Gastrocnemius medialis (tissue), 4 donors: ENCODE data around the gene PRSS48. TPM values are rescaled to one million over a fixed set of nuclear protein-coding genes. Genes with fewer than 3 reads are reported as not detected.
A peak's percentile ranks its signal among the peaks of the same experiment; 100 is the strongest.

ENCODE experiments used
- ATAC-seq, 2 donors: fragments of 150-250 bp; one replicate each; pipeline ENCODE4 v1.9.1; 2016
- DNase-seq, 2 donors: peaks; one replicate each; pipeline ENCODE4 v3.0.0-alpha.2; 2019
- H3K27ac ChIP-seq, 4 donors: fragments of 200-600 bp; sonication (generic); 1 replicate in 1 of 4; 2 replicates in 3 of 4; pipeline ENCODE4 v1.5.1; 2016 to 2018; ENCODE audit warnings: mild to moderate bottlenecking in 2 of 4, moderate library complexity in 1 of 4
- H3K27me3 ChIP-seq, 3 donors: fragments of 200-600 bp; sonication (generic) in 2 of 3; 1 replicate in 1 of 3; 2 replicates in 2 of 3; pipeline versions ENCODE4 v1.5.1 to v1.6.0; 2016 to 2019; ENCODE audit warnings: mild to moderate bottlenecking in 1 of 3, moderate library complexity in 1 of 3
- H3K36me3 ChIP-seq, 2 donors: fragments of 200-600 bp; sonication (generic) in 1 of 2; one replicate each; pipeline ENCODE4 v1.5.1; 2017 to 2018
- H3K4me1 ChIP-seq, 2 donors: fragments of 200-600 bp; sonication (generic) in 1 of 2; one replicate each; pipeline ENCODE4 v1.5.1; 2016 to 2017; ENCODE audit warnings: mild to moderate bottlenecking in 2 of 2
- H3K4me3 ChIP-seq, 4 donors: fragments of 200-600 bp; sonication (generic) in 3 of 4; 1 replicate in 1 of 4; 2 replicates in 3 of 4; pipeline ENCODE4 v1.5.1; 2016 to 2019; ENCODE audit warnings: mild to moderate bottlenecking in 2 of 4
- H3K9me3 ChIP-seq, 3 donors: fragments of 200-600 bp; sonication (generic) in 2 of 3; 1 replicate in 1 of 3; 2 replicates in 2 of 3; pipeline ENCODE4 v1.5.1; 2016 to 2019
- POLR2A ChIP-seq, 2 donors: fragments of 450-650 bp; IDR thresholded peaks; one replicate each; pipeline ENCODE4 v1.6.1; 2017; ENCODE audit warnings: antibody characterized with exemption in 2 of 2, mild to moderate bottlenecking in 2 of 2, moderate library complexity in 2 of 2
- in situ Hi-C, 4 donors: fragments of 200-750 bp; cut with MboI; loops; one replicate each; pipeline versions ENCODE4 v1.15.0 to v1.8.0; 2017; ENCODE audit warnings: low sequenced_read_pairs in 4 of 4
- intact Hi-C: fragments of 100-400 bp; cut with DNase I; formaldehyde crosslinking; loops from one replicate; pipeline ENCODE4 v1.15.1; 2023; ENCODE audit warnings: low total_unique reads
- total RNA-seq, 4 donors: library from RNA; depleted of rRNA; stranded (reverse); fragments of >200 nt; gene quantifications; one replicate each; pipeline versions ENCODE4 v1.1.0 to v1.2.3, GENCODE V29; 2016
- TF ChIP-seq, protein P1 (sequence below), 5 experiments: fragments of 450-650 bp in 3 of 5; fragments of 200-600 bp in 2 of 5; sonication (generic) in 2 of 5; IDR thresholded peaks in 4 of 5; conservative IDR thresholded peaks in 1 of 5; 1 replicate in 4 of 5; 2 replicates in 1 of 5; pipeline ENCODE4 v1.5.1; 2016 to 2019; ENCODE audit warnings: antibody characterized with exemption in 5 of 5, mild to moderate bottlenecking in 3 of 5, moderate library complexity in 3 of 5

Gene PRSS48
- total RNA-seq, 4 donors from 2014 or later, result not detected

GRCh38 chr4:151313306-151314009, 36.5 kb downstream of the PRSS48 start:
- in situ Hi-C loops (no loop called here), intact Hi-C loops (no loop called here)
- peaks cover 35 to 37% of the 10 kb centered on the region in 2 donors for H3K4me1 ChIP-seq
- H3K9me3 ChIP-seq, result no peaks in the 10 kb centered on the region
- peak overlapping the region in 1 of 4 donors; percentile 81 for H3K27ac ChIP-seq
- H3K27me3 ChIP-seq, result no peaks in the 10 kb centered on the region
- no peak overlapping the region for H3K4me3 ChIP-seq
- no peaks in the 10 kb centered on the region for H3K36me3 ChIP-seq
- TF ChIP-seq POLR2A (IDR thresholded peaks at IDR 0.05), result no peak
- TF ChIP-seq, protein P1, sequence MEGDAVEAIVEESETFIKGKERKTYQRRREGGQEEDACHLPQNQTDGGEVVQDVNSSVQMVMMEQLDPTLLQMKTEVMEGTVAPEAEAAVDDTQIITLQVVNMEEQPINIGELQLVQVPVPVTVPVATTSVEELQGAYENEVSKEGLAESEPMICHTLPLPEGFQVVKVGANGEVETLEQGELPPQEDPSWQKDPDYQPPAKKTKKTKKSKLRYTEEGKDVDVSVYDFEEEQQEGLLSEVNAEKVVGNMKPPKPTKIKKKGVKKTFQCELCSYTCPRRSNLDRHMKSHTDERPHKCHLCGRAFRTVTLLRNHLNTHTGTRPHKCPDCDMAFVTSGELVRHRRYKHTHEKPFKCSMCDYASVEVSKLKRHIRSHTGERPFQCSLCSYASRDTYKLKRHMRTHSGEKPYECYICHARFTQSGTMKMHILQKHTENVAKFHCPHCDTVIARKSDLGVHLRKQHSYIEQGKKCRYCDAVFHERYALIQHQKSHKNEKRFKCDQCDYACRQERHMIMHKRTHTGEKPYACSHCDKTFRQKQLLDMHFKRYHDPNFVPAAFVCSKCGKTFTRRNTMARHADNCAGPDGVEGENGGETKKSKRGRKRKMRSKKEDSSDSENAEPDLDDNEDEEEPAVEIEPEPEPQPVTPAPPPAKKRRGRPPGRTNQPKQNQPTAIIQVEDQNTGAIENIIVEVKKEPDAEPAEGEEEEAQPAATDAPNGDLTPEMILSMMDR (IDR thresholded peaks at IDR 0.05 in 4 of 5, conservative IDR thresholded peaks at IDR 0.05 in 1 of 5), result no peak
- DNase-seq (peak in 1 of 2 donors; percentile 17), ATAC-seq (no peak)

DNA sequence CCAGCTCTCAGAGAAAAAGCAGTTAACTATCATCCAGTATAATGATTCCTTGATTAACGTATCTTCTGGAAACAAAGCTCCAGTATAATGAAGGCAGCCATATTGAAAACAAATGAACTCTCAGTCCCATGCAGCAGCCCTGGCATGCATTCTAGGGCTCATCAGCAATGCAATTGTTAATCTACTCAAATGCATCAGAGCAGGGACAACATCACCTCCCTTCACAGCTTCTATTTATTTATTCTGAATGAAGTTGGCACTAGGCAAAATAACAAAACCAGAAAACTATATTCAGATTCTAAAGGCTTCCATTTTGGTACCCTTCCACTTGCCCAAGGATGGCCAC, 37.0 kb downstream of the PRSS48 start:
- Histone ChIP-seq H3K36me3 (no peaks in the 10 kb centered on the region), H3K27ac (peak overlapping the region in 3 of 4 donors; percentile 68 to 81 (median 73)), H3K9me3 (no peaks in the 10 kb centered on the region), H3K4me1 (peaks cover 35 to 37% of the 10 kb centered on the region in 2 donors), H3K27me3 (no peaks in the 10 kb centered on the region), H3K4me3 (no peak overlapping the region)
- TF ChIP-seq, protein P1 (IDR thresholded peaks at IDR 0.05 in 4 of 5, conservative IDR thresholded peaks at IDR 0.05 in 1 of 5), result no peak
- no peak for TF ChIP-seq POLR2A (IDR thresholded peaks at IDR 0.05)
- intact Hi-C loops, result no loop called here
- in situ Hi-C loops, result no loop called here
- ATAC-seq, result no peak
- DNase-seq, result no peak

GRCh38 chr4:151314479-151314878, 37.5 kb downstream of the PRSS48 start:
- Histone ChIP-seq H3K27me3 (no peaks in the 10 kb centered on the region), H3K4me3 (no peak overlapping the region), H3K27ac (peak overlapping the region; percentile 68 to 81 (median 73)), H3K9me3 (no peaks in the 10 kb centered on the region), H3K4me1 (peaks cover 35 to 37% of the 10 kb centered on the region in 2 donors), H3K36me3 (no peaks in the 10 kb centered on the region)
- ATAC-seq (peak; percentile 4 to 17), DNase-seq (no peak)
- intact Hi-C loops (no loop called here), in situ Hi-C loops (no loop called here)
- TF ChIP-seq POLR2A (IDR thresholded peaks at IDR 0.05), result no peak

DNA sequence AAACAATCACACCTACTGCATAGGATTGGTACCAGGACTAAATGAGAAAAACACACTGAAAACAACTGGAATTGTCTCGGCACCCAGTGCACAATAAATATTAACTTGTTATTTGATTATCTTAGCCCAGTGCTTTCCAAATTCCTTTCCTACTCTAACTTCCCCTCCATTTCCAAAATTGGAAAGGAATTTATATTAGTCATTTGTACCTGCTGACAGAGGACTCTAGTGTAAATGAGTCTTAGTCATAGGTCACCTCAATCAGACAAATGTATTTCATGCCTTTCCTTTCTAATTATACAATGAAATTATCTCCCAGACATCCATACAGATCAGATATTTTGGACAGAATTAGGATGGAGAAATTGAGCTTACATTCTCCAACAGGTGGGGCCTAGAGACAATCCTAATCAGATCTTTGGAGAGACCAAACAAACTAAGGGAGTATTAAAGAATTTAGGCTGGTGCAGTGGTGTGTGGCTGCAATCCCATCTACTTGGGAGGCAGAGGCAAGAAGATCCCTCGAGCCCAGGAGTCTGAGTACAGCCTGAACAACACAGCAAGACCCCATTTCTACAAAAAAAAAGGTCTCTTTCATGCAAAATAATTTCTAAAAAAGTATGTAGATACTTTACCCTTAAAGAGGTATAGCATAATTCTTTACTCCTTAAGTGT, 38.4 kb downstream of the PRSS48 start:
- DNase-seq (no peak), ATAC-seq (peak; percentile 72 to 84)
- intact Hi-C loops (no loop called here), in situ Hi-C loops (no loop called here)
- no peak overlapping the region for H3K4me3 ChIP-seq
- TF ChIP-seq, protein P1 (IDR thresholded peaks at IDR 0.05 in 4 of 5, conservative IDR thresholded peaks at IDR 0.05 in 1 of 5), result no peak
- TF ChIP-seq POLR2A (IDR thresholded peaks at IDR 0.05), result no peak
- peak overlapping the region; percentile 68 to 81 (median 73) for H3K27ac ChIP-seq
- H3K36me3 ChIP-seq, result no peaks in the 10 kb centered on the region
- no peaks in the 10 kb centered on the region for H3K9me3 ChIP-seq
- H3K27me3 ChIP-seq, result no peaks in the 10 kb centered on the region
- H3K4me1 ChIP-seq, result peaks cover 31 to 39% of the 10 kb centered on the region in 2 donors

DNA sequence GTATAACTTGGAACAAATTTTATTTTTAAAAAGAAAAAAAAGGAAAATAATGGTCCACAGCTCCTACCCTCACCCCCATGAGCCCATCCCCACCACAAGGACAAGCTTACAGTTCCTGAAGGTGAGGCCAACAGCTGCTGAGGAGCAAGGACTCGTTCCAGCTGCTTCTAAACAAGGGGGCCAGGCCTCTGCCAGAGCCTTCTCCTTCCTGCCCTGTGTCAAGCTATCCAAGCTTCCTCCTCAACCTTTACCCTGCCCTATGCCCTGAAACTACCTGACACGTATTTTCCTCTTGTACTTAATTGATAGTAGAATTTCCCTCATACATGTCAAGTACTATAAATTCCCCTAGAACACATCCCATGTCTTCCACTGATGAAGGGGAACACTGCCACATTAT, 39.7 kb downstream of the PRSS48 start:
- peaks cover 30 to 47% of the 10 kb centered on the region in 2 donors for H3K4me1 ChIP-seq
- intact Hi-C loops, result no loop called here
- ATAC-seq, result peak in 1 of 2 donors; percentile 40

More for the DNA sequence above, 39.7 kb downstream of the PRSS48 start:
- TF ChIP-seq POLR2A (IDR thresholded peaks at IDR 0.05), result no peak
- TF ChIP-seq, protein P1 (IDR thresholded peaks at IDR 0.05 in 4 of 5, conservative IDR thresholded peaks at IDR 0.05 in 1 of 5), result no peak
- Histone ChIP-seq H3K36me3 (no peaks in the 10 kb centered on the region), H3K27me3 (no peaks in the 10 kb centered on the region), H3K9me3 (no peaks in the 10 kb centered on the region), H3K4me3 (no peak overlapping the region), H3K27ac (peak overlapping the region; percentile 32 to 81 (median 70))
- in situ Hi-C loops, result no loop called here
- DNase-seq, result peak in 1 of 2 donors; percentile 43
